Esophagus muscularis mucosa (tissue), 4 donors: ENCODE results near the gene CENPS.

Experiments
- CTCF ChIP-seq, 3 experiments: fragments of 200-600 bp in 2 of 3; fragments of 450-650 bp in 1 of 3; sonication (generic) in 2 of 3; IDR thresholded peaks; one replicate each; pipeline ENCODE4 v1.5.1; 2017 to 2019; ENCODE audit warnings: antibody characterized with exemption in 3 of 3, mild to moderate bottlenecking in 2 of 3, moderate library complexity in 1 of 3
- EP300 ChIP-seq: sonication (generic); formaldehyde crosslinking; IDR thresholded peaks from one replicate; pipeline ENCODE4 v1.6.1; 2017; ENCODE audit warnings: antibody characterized with exemption
- POLR2AphosphoS5 ChIP-seq, 2 donors: sonication (generic); formaldehyde crosslinking; IDR thresholded peaks; one replicate each; pipeline ENCODE4 v1.6.1; 2017; ENCODE audit warnings: antibody characterized with exemption in 2 of 2

DNA sequence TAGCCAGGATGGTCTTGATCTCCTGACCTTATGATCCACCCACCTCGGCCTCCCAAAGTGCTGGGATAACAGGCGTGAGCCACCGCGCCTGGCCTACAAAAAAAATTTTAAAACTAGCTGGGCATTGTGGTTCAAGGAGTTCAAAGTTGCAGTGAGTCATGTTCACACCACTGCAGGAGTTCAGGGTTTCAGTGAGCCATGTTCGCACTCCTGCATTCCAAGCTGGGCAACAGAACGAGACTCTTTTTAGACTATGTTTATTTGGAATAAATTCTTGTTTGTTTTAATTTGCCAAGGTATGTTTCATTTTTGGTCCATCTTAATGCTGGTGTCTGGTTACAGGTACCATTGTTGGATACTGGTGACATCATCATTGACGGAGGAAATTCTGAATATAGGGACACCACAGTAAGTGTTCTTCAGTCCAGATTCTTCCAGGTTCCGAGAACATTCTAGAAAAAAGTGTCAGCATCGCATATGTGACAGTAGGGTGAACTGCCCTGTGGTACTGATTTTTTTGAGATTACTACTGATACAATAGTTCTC lies 27.4 kb upstream of the CENPS start:
- TF ChIP-seq CTCF (IDR thresholded peaks at IDR 0.05) (no peak), EP300 (no peak), POLR2AphosphoS5 (IDR thresholded peaks at IDR 0.05) (no peak)
